ENCODE data around the gene CYP26B1.

DNA sequence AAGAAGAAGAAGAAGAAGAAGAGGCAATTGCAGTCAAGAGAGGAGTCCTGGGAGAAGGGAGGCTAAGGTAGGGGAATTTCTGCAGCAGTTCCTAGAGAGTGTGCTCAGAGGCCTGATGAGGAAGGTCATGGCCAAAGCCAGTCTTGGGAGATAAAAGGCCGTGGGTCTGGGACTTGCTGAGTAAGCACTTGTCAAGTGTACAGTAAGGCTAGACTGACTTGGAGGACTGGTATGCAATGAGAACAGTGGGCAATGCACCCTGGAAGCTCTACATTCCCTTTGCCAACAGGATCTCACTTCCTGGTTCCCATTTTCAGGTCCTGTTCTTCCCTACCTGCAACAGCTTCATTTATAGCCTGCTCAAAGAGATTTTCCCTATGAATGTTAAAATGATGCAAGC lies 28.6 kb upstream of the CYP26B1 start:
- TF ChIP-seq, protein P1, sequence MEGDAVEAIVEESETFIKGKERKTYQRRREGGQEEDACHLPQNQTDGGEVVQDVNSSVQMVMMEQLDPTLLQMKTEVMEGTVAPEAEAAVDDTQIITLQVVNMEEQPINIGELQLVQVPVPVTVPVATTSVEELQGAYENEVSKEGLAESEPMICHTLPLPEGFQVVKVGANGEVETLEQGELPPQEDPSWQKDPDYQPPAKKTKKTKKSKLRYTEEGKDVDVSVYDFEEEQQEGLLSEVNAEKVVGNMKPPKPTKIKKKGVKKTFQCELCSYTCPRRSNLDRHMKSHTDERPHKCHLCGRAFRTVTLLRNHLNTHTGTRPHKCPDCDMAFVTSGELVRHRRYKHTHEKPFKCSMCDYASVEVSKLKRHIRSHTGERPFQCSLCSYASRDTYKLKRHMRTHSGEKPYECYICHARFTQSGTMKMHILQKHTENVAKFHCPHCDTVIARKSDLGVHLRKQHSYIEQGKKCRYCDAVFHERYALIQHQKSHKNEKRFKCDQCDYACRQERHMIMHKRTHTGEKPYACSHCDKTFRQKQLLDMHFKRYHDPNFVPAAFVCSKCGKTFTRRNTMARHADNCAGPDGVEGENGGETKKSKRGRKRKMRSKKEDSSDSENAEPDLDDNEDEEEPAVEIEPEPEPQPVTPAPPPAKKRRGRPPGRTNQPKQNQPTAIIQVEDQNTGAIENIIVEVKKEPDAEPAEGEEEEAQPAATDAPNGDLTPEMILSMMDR (IDR thresholded peaks at IDR 0.05; ENCODE audit: low read length) = no peak
- TF ChIP-seq EZH2 (optimal IDR thresholded peaks at IDR 0.05; ENCODE audit: low read depth, low read length) = no peak

All from MM.1S (cell line).